HG02642 (cell line): ENCODE data around the gene SMPD4.
"Not testable (repeated sequence)": the region's sequence is repeated elsewhere in the genome, so short reads cannot be mapped to it uniquely, and the experiment has no call there.

Experiments used
- ATAC-seq: cut with Tn5 transposase; IDR thresholded peaks from one replicate; pipeline ENCODE4 v1.9.1; 2021; ENCODE audit warnings: mild to moderate bottlenecking; ENCODE audit not compliant: unreplicated experiment, poor library complexity

Gene SMPD4

DNA sequence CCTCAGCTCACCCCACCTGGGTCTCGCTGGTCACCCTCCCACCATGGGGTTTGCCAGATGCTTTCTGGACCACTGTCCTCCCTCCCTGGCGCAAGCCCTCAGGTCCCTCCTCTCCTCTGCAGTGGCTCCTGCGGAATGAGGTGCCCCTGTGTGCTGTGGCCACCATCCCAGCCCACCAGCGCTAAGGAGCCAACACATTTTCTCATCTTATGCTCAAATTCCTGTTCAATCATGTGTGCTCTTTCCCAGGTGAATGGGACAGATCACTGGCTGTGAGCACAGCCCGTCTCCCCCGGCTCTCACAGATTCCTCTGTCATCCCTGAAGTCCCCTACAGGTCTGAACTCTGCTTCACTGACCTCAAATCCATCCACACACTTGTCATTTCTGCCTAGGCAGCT lies 21.3 kb downstream of the SMPD4 start:
- ATAC-seq, result no peak

DNA sequence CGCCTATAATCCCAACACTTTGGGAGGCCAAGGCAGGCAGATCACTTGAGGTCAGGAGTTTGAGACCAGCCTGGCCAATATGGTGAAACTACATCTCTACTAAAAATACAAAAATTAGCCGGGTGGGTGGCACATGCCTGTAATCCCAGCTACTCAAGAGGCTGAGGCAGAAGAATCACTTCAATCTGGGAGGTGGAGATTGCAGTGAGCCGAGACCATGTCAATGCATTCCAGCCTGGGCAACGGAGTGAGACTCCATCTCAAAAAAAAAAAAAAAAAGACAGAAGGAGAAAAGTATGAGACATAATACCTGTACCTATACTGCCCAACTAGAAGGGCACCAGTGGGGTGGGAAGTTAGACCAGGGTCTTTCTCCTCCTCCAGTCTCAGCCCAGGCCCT lies 22.0 kb downstream of the SMPD4 start:
- not testable (repeated sequence) for ATAC-seq

DNA sequence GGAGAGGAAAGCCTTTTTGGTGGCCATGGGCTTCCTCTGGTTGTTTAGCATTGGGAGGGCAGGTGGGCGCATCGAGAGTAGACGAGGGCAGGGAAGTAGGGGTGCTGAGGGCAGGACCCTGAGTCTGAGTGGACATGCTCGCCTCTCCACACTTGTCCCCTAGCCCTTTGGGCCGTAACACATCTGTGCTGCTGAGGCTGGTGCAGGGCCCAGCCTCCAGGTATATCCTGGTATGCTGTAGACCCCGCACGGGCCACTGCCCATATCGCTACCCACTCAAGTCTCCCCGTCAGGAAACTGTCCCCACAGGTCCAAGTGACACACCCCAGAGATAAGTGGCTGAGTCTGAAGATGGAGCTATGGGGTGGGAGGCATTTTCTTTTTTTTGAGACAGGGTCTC lies 22.8 kb downstream of the SMPD4 start:
- ATAC-seq, result no peak

DNA sequence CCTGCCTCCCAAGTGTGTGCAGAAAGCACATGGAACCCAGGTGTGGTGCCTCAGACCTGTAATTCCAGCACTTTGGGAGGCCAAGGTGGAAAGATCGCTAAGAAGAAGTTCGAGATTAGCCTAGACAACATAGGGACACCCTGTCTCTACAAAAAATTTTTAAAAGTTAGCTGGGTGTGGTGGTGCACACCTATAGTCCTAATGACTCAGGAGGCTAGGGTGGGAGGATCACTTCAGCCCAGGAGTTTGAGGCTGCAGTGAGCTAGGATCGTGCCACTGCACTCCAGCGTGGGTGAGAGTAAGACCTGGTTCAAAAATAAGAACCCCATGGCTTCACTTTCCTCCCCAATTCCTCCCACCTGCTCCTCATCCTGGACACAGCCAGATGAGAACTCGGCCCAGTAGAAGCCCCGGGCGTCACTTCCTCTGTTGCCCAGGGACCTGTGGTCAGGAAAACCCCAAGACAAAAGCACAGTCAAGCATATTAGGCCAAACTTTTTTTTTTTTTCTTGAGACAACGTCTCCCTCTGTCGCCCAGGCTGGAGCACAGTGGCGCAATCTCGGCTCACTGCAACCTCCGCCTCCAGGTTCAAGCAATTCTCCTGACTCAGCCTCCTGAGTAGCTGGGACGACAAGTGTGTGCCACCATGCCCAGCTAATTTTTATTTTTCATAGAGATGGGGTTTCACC lies 23.4 kb downstream of the SMPD4 start:
- ATAC-seq, result peak; percentile 84

DNA sequence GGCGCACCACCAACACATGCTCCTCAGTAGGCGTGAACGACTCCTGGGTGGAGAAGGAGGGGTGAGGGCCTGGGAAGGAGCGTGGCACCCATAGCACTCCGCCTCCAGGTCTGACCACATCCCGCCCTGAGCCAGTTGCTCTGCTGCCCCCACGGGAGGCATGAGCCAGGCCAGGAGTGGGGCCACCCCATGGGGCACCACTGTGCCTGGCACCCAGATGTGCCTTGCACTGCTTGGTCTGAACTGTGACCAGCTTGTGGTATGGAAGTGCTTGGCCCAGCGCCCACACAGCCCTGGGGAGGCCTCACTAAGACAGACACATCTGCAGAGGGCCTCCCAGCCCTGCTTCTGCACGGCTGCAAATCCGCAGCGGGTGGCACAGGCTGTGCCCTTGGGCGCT lies 24.0 kb downstream of the SMPD4 start:
- ATAC-seq, result peak; percentile 39

DNA sequence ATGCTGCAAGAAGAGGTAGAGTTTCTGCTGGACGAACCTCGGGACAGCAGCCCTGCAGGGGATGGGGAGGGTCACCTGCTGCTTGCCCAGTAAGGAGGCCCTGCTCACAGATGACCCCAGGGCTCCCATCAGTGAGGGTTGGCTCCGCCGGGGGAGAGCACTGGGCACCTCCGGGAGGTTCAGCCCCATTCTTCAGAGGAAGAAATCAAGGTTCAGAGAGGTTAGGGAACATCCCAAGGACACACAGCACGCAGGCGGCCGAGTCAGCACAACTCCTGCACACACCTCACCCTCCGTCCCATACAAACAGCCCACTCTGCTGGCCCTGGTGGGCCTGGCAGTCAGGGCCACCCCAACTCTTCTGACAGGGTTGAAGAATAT lies 24.8 kb downstream of the SMPD4 start:
- ATAC-seq, result no peak

DNA sequence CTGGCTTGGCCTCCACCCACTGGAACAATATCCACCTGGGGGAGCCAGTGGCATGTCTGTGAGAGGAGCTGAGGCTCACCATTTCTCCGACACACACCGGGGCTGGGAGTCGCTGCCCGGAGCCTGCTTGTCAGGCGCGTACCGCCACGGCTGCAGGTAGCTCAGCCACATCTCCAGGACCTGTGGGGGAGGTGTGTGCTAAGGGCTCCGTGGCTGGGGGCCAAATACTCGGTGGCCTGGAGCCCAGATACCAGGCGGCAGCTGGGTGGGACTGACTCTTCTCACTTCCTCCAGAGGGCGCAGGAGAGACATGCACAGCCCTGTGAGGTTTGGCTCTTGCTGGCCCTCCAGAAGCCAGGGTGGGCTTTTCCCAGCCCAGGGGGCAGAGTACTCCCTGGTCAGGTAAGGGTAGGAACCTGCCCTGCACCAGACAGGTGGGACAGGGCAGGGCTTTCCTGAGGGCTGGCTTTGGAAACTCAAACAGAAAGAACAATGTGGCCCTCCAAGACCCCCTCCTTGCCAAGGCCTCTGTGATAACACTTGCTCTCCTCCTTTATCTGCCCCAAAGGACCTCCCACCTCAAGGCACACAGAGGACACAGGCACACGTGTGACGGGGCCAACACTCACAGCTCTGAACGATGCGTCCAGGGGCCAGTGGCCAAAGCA lies 25.3 kb downstream of the SMPD4 start:
- ATAC-seq, result not testable (repeated sequence)

DNA sequence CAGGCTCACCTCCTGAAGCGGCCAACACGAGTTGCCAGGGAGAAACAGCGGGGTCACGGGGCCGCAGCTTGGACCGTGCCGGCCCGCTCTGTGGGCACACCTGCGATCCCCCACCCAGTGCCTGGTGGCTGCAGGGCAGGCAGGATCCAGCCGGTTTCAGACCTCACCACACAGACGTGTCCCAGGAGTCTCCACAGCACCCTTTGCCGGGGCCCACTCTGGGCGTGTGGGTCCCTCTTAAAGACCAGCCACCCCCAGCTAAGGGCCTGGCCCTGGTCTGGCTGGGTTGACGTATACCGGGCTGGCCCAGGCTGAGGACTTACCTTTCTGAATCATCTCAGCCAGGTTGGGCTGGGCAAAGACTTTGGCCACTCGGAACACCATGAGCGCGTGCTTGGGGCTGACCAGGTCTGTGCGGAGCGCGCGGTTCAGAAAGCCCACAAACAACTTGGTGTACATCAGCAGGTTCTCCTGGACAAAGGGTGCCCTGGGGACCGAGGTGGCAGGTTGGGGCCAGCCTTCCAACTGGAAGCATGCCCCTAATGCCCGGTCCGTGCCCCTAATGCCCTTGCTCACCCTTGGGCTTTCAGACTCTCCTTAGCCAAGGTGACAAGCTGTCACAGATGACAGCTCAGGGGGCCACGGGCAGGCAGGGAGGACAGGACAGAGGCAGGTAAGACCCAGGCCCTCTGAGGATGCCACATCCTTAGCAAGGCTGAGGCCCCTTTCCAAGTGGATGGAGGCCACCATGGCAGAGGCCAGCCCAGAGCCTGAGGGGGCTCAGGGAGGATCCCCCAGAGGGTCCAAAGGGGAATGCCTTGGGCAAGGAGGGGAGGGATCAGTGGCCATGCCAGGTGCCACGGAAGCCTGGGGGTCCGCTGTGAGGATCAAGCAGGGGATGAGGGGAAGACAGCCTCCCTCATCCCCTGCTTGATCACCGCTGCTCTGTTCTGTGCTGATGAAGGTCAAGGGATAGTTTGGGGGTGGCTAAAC lies 26.3 kb downstream of the SMPD4 start:
- ATAC-seq, result no peak

DNA sequence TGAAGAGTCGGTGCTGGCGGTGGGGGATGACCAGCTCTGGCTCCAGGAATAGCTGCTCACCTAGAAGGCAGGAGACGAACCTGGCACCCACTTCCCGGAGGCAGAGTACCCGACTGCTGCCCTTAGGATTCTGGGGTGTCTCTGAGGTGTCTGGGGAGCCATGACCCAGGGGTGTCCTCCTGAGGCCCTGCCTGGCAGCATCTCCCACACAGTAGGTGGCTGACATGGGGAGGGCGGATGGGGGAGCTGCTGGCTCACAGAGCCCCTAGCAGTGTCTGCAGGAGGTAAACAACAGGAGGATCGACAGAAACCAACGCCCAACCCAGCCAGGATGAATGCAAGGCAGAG lies 27.0 kb downstream of the SMPD4 start:
- not testable (repeated sequence) for ATAC-seq

DNA sequence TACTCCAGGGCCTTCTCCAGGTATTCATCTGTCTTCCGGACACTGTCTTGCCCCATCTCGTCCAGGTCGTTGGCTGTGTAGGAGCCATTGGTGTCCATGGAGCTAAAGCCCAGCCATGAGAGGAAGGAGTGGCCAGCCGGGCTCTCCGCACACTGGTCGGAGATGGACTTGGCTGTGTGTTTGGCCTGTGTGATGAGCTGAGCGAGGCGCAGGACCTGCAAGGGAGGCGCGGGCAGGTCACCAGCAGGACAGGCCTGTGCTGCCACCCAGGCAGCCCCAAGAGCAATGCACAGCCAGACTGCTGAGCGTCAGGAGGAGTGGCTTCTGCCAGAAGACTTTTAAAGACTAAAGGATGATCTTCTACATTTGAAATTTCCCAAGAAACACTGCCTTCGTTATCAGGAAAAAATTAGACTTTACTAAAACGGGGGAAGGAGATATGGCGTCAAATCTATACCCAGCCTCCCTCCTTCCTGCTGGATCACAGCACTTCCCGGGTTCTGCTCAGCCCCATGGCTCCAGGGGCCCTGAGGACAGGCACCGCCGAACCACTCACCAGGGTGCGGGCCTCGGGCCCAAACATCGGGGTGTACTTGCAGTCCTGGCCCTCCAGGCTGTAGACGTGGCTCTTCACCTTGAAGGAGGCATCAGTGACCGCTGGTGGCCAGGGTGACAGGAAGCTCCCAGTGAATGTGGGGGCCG lies 27.5 kb downstream of the SMPD4 start:
- not testable (repeated sequence) for ATAC-seq

DNA sequence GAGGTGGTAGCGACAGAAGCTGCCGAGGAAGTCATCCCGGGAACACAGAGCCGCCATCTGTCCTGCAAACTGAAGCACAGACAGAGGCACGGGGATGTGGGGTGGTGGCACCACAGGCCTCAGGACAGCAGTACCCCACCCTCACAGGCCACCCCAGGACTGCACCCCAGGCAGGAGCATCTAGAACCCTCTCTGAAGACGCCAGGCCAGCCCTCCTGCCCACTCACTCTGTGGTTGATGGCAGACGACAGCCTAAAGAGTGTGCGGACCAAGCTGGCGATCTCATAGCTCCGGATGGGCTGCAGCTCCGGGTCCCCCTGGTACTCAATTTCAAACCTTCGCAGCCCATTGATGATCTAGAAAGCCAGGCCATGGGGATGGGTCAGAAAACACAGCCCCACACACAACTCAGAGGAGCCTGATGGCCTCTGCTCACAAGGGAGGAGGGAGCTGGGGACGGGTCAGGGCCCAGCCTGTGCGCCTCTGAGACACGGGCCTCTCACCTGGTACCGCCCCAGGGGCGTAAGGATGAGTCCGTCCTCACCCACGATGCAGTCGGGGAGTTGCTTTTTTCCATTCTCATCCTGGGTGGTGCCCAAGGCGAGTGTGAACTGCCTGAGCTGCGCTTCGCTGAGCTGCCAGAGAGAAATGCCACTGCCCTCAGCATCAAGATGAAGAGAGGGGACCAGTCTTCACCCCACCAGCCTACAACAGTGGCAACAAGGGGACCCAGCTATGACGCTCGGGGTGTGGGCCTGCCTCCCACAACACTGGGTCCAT lies 28.4 kb downstream of the SMPD4 start:
- ATAC-seq, result no peak

DNA sequence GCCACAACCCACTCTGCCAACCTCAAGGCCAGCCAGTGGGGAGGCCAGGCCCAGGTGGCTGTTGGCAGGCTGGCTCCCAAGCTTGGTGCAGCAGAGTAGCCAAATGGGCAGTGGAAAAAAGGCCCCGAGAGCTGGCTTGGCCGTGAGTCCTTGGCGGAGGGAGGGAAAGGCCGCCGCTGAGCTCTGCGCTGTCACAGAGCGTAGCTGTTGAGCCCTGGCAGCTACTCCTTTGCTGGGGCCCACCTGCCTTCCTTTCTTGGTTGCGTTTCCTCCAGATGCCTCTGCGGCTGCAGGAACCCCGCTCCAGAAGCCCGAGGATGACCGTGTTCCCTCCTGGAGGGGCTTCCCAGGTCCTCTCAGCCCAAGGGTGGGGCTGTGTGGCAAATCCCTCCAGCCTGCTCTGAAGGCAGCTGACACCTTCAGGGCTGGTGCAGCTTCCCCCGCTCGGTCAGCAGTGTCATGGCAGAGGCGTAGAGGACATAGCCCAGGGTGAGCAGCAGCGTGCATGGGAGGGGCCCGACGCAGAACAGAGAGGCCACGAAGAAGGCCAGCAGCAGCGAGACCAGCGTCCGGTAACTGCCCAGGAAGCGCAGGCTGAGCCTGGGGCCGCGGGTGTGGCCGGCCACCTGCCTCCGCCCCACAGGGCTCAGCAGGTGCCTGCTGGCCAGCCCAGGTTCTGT lies 29.1 kb downstream of the SMPD4 start:
- not testable (repeated sequence) for ATAC-seq

DNA sequence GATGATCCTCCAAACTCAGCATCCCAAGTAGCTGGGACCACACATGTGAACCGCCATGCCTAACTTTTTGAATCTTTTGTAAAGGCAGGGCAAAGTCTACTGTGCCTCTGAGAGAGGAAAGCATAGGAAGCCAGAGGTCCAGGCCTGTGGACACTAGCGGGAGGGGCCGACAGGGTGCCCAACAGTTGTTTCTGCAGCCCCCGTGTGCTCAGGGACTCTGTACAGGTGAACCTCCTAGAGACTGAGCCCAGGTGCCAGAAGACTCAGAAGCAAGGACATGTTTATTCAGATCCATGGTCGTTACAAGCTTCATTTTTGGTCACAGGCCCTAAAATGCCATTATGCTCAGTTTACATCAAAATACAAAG lies 30.3 kb downstream of the SMPD4 start:
- not testable (repeated sequence) for ATAC-seq

DNA sequence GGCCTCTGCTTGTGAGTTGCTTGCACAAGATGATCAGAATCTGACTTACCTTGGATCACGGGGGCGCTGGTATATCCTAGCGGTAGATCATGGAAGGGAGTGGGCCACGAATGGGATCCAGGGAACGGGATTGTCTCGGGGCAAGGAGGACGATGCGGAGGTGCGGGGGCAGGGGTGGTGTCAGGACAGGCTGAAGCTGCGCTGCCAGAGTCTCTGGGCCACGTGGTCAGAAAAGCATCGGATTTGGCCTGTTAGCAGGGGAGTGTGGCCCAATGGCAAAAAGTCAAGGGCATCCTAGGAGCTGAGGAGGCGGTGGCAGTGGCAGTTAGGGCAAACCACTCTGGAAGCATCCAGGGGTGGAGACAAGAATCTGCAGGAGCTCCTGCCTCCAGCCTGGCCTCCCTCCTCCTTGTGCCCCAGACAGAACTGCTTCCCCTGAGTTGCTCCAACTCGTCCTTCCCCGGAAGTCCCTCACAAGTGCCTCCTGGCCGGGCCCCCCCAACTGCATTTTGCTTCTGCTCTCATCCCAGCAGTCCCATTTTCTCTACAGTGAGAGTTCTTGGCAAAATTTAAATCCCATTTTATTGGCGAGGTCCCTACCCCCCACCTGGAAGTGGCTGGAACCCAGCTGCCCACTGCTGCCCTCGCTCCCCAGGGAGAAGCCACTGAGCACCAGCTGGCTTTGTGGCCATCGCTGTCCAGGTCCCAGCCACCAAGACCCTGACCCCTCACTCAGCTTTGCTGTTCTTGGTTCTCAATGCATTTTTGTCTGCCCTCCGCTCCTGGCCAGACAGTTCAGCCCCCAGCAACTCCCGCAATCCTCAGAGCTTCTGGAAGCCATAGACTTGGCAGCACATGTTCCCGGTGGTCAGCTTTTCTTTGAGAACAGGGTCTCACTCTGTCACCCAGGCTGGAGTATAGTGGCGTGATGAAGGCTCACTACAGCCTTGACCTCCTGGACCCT lies 30.9 kb downstream of the SMPD4 start:
- no peak for ATAC-seq

DNA sequence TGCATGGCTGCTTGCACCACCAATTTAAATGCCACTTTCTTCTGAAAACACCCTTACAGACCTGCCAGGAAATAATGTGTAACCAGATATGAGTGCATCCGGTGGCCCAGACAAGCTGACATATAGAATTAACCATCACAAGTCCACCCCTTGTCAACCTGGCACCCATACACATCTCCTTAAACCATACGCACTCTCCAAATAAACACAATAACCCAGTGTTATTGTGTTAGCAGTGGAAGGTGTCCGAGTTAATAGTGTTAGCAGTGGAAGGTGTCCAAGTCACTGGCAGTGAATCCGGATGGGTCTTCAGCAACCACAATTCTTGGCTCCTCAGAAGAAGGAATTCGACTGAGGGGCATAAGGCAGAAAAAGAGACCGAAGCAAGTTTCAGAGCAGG lies 32.9 kb downstream of the SMPD4 start:
- ATAC-seq, result not testable (repeated sequence)

DNA sequence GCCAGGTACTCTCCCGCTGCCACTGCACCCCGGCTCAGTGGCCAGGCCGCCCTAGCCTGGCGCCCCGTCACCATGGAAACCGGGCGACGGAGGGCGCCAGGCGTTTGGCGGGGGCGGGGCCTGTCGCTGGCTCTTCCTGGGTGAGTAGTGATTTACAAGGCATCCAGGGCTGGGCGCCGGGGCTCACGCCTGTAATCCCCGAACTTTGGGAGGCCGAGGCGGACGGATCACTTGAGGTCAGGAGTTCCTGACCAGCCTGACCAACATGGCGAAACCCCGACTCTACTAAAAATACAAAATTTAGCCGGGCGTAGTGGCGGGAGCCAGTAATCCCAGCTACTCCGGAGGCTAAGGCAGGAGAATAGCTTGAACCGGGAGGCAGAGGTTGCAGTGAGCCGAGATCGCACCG lies 36.4 kb downstream of the SMPD4 start, which contains the start of gene CCDC74B:
TSS of gene CCDC74B (minus strand) at position 107 of the 409 bp plus-strand sequence. CDS start 116 bp downstream, outside the sequence.
- peak; percentile 94 for ATAC-seq

DNA sequence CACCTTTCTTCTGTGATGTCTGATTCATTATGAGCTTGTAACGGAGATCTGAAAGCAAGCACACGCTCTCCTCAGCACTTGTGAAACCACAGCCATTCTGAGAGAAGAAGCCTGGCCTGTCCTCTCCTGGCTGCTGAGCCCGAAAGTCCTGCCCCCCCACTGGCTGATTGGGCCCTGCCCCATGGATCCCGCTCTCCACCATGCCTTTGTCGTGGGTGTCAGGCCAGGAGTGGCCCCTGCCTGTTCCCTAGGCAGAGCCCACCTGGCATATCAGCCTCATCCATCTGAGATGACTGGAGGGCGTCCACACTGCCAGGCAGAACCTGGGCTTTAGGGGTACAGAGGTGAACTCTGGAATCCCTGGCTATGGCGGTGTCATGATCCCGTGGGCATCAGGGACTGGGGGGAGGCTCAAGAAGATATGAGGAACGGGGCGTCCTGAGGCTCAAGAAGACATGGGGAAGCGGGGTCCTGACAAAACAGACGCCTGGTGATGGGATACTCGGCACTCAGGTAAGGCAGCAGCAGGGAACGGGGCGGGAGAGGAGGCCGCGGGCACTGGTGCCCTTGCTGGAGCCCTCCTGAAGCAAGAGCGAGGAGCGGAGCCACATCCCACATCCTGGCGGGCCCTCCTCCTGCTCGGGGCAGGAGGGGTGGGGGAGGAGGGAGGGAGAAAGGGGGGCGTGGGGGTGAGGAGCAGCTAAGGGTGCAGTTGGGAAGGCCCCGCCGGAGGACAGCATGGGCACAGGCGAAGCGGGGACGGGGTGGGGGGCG lies 37.9 kb downstream of the SMPD4 start:
- ATAC-seq, result not testable (repeated sequence)
